RWPE2 (cell line): ENCODE data around the gene SLC1A5.

Source experiments
- ATAC-seq: fragments of 200-7000 bp; cut with Tn5 transposase; 3 replicates; pipeline ENCODE4 v1.9.1; 2021; ENCODE audit warnings: low read depth
- DNase-seq: peaks from one replicate; pipeline ENCODE4 v3.0.0-alpha.2; 2020; ENCODE audit warnings: low spot score
- H3K27ac ChIP-seq: fragments of 450-650 bp; 2 replicates; pipeline ENCODE4 v1.5.1; 2017; ENCODE audit warnings: mild to moderate bottlenecking; ENCODE audit not compliant: poor library complexity, severe bottlenecking
- H3K27me3 ChIP-seq: fragments of 250-450 bp; sonication (Bioruptor Pico); 2 replicates; pipeline ENCODE4 v1.5.1; 2021; ENCODE audit warnings: mild to moderate bottlenecking, moderate library complexity; ENCODE audit not compliant: insufficient read depth, poor library complexity, severe bottlenecking
- H3K36me3 ChIP-seq: fragments of 250-450 bp; sonication (Bioruptor Pico); 2 replicates; pipeline ENCODE4 v1.5.1; 2020; ENCODE audit warnings: low read depth, mild to moderate bottlenecking, moderate library complexity
- H3K4me1 ChIP-seq: fragments of 250-450 bp; sonication (Bioruptor Pico); 2 replicates; pipeline ENCODE4 v1.5.1; 2021; ENCODE audit warnings: mild to moderate bottlenecking, moderate library complexity; ENCODE audit not compliant: insufficient read depth, poor library complexity, severe bottlenecking
- H3K4me3 ChIP-seq: fragments of 250-450 bp; sonication (Bioruptor Pico); 2 replicates; pipeline ENCODE4 v1.5.1; 2021; ENCODE audit warnings: mild to moderate bottlenecking, moderate library complexity; ENCODE audit not compliant: severe bottlenecking
- H3K9me3 ChIP-seq: fragments of 250-450 bp; sonication (Bioruptor Pico); 2 replicates; pipeline ENCODE4 v1.5.1; 2021; ENCODE audit warnings: mild to moderate bottlenecking, moderate library complexity; ENCODE audit not compliant: severe bottlenecking
- CTCF ChIP-seq: fragments of 450-650 bp; IDR thresholded peaks from one replicate; pipeline ENCODE4 v1.5.1; 2017; ENCODE audit warnings: mild to moderate bottlenecking, moderate library complexity; ENCODE audit not compliant: poor library complexity, severe bottlenecking

Gene SLC1A5

GRCh38 chr19:46788262-46788967 is at the start of gene SLC1A5:
SLC1A5 (minus strand) TSS chr19:46788594; CDS start chr19:46787965, 629 bp downstream.
- peaks cover 38% of the 10 kb centered on the region for H3K36me3 ChIP-seq
- no peaks in the 10 kb centered on the region for H3K27me3 ChIP-seq
- peak; percentile 98 for DNase-seq
- H3K4me3 ChIP-seq: peak within 1 kb of the TSS; percentile 80
- H3K27ac ChIP-seq: peak within 1 kb of the TSS; percentile 98
- peak; percentile 9 for TF ChIP-seq CTCF
- H3K4me1 ChIP-seq: peaks cover 21% of the 10 kb centered on the region
- peak; percentile 69 for ATAC-seq
- no peaks in the 10 kb centered on the region for H3K9me3 ChIP-seq

- Histone ChIP-seq H3K36me3 (peaks cover 47% of the 10 kb centered on the region), H3K27me3 (no peaks in the 10 kb centered on the region), H3K27ac (no peak overlapping the region), H3K4me3 (no peak overlapping the region), H3K9me3 (no peaks in the 10 kb centered on the region), H3K4me1 (peaks cover 16% of the 10 kb centered on the region)
- ATAC-seq: no peak
- no peak for TF ChIP-seq CTCF
- DNase-seq: no peak
These were observed 49.8 kb upstream of the SLC1A5 start for GRCh38 chr19:46838160-46838559.

DNA sequence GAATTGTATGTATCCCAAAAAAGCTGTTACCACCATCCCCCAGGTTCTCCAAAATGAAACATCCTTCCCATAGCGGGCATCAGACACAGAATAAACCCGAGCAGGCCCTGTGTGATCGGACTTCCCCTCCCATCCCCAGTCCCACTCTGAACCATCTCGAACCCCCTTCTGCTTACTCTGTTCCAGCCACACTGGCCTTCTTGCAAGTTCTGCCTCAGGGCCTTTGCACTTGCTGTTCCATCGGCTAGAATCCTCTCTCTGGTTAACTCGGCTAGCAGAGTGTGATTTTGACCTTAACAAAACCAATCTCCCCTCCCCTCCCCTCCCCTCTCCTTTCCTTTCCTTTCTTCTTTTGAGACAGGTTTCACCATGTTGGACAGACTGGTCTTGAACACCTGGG is 46.6 kb upstream of the SLC1A5 start:
- no peaks in the 10 kb centered on the region for H3K9me3 ChIP-seq
- peaks cover 25% of the 10 kb centered on the region for H3K36me3 ChIP-seq
- TF ChIP-seq CTCF: no peak
- H3K4me3 ChIP-seq: no peak overlapping the region
- H3K27me3 ChIP-seq: no peaks in the 10 kb centered on the region
- no peak for DNase-seq
- H3K27ac ChIP-seq: no peak overlapping the region
- peaks cover 4% of the 10 kb centered on the region for H3K4me1 ChIP-seq
- no peak for ATAC-seq

DNA sequence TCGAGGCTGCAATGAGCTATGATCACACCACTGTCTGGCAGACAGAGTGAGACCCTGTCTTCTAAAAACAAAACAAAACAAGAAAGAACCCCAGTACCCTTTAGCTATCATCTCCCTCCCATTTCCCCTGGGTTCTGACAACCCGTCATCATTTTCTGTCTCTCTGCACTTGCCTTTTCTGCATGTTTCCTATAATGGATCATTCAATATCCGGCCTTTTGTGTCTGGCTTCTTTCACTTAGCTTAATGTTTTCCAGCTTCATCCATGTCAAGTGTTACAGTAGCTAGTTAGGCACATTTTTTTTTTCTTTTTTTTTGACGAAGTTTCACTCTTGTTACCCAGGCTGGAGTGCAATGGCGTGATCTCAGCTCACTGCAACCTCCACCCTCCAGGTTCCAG is 45.7 kb upstream of the SLC1A5 start:
- peaks cover 8% of the 10 kb centered on the region for H3K4me1 ChIP-seq
- DNase-seq: no peak
- no peaks in the 10 kb centered on the region for H3K9me3 ChIP-seq
- H3K36me3 ChIP-seq: peaks cover 17% of the 10 kb centered on the region
- ATAC-seq: no peak
- no peak overlapping the region for H3K27ac ChIP-seq
- no peaks in the 10 kb centered on the region for H3K27me3 ChIP-seq
- H3K4me3 ChIP-seq: no peak overlapping the region
- no peak for TF ChIP-seq CTCF

DNA sequence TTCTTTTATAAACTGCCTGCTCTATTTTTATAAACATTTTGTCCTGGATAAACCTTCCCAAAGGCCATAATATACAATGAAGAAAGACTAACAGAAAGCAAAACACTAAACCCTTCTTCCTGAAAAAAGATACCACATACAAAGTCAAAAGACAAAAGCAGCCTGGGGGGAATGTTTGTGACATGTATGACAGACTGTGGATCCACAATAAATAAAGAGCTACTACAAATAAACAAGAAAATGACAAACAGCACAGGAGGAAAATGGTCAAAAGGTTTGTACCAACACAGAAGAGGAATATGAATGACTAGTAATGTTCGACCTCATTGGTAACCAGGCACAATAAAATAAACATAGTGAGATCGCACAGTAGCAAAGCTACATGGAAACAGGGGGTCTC is 42.5 kb upstream of the SLC1A5 start:
- Histone ChIP-seq H3K4me3 (no peak overlapping the region), H3K36me3 (no peaks in the 10 kb centered on the region), H3K4me1 (peaks cover 12% of the 10 kb centered on the region), H3K27me3 (no peaks in the 10 kb centered on the region), H3K9me3 (no peaks in the 10 kb centered on the region), H3K27ac (no peak overlapping the region)
- DNase-seq: no peak
- ATAC-seq: no peak
- no peak for TF ChIP-seq CTCF
